HepG2 (cell line): ENCODE data around the gene TMEM143. TPM values are rescaled to one million over a fixed set of nuclear protein-coding genes. Genes with fewer than 3 reads are reported as not detected.

Experiments used
- BCL3 ChIP-seq: sonication (generic); formaldehyde crosslinking; IDR thresholded peaks from 2 replicates; pipeline ENCODE4 v1.5.1; 2020; ENCODE audit warnings: mild to moderate bottlenecking, missing genetic modification reagents, moderate library complexity
- CCAR2 ChIP-seq: fragments of 200-400 bp; formaldehyde crosslinking; optimal IDR thresholded peaks from 2 replicates; pipeline ENCODE3; 2018; ENCODE audit warnings: low read depth, mild to moderate bottlenecking, low read length, moderate library complexity
- GATAD2A ChIP-seq: IDR thresholded peaks from 2 replicates; pipeline ENCODE4 v1.6.1; 2016
- NCOA2 ChIP-seq: sonication (generic); formaldehyde crosslinking; IDR thresholded peaks from 2 replicates; pipeline ENCODE4 v1.8.0; 2022; ENCODE audit warnings: inconsistent platforms
- NCOR1 ChIP-seq: fragments of 200-600 bp; sonication (generic); IDR thresholded peaks from 2 replicates; pipeline ENCODE4 v1.7.0; 2017; ENCODE audit warnings: antibody characterized with exemption, low read length, borderline replicate concordance
- NFE2L2 ChIP-seq: fragments of 150-350 bp; IDR thresholded peaks from 2 replicates; pipeline ENCODE4 v1.6.1; 2014; ENCODE audit warnings: low read length
- NPAS2 ChIP-seq: sonication (generic); formaldehyde crosslinking; IDR thresholded peaks from 2 replicates; pipeline ENCODE4 v1.8.0; 2022; ENCODE audit warnings: mild to moderate bottlenecking, missing genetic modification reagents, borderline replicate concordance
- RBAK ChIP-seq: sonication (generic); formaldehyde crosslinking; IDR thresholded peaks from 2 replicates; pipeline ENCODE4 v1.5.1; 2020; ENCODE audit warnings: mild to moderate bottlenecking, missing genetic modification reagents
- SAP130 ChIP-seq: IDR thresholded peaks from 2 replicates; pipeline ENCODE4 v1.6.1; 2016; ENCODE audit warnings: low read depth
- SOX6 ChIP-seq, 2 experiments: fragments of 450-650 bp in 1 of 2; sonication (generic) in 1 of 2; formaldehyde crosslinking in 1 of 2; IDR thresholded peaks; 2 replicates each; pipeline versions ENCODE4 v1.4.0 to v1.6.1; 2017 to 2020; ENCODE audit warnings: antibody characterized with exemption in 1 of 2, mild to moderate bottlenecking in 1 of 2, missing genetic modification reagents in 1 of 2
- STAT6 ChIP-seq: sonication (generic); formaldehyde crosslinking; IDR thresholded peaks from 2 replicates; pipeline ENCODE4 v1.4.0; 2020; ENCODE audit warnings: missing genetic modification reagents, mild to moderate bottlenecking, borderline replicate concordance
- TCF12 ChIP-seq, 2 experiments: fragments of 450-650 bp in 1 of 2; sonication (generic) in 1 of 2; formaldehyde crosslinking in 1 of 2; IDR thresholded peaks; 2 replicates each; pipeline versions ENCODE4 v1.6.1 to v1.8.0; 2017 to 2022; ENCODE audit warnings: antibody characterized with exemption in 1 of 2, mild to moderate bottlenecking in 1 of 2, missing genetic modification reagents in 1 of 2, moderate library complexity in 1 of 2
- TSC22D2 ChIP-seq: sonication (generic); formaldehyde crosslinking; IDR thresholded peaks from 2 replicates; pipeline ENCODE4 v1.5.1; 2020; ENCODE audit warnings: missing genetic modification reagents, mild to moderate bottlenecking, borderline replicate concordance
- ZBTB14 ChIP-seq: sonication (generic); formaldehyde crosslinking; IDR thresholded peaks from 2 replicates; pipeline ENCODE4 v1.4.0; 2020; ENCODE audit warnings: missing genetic modification reagents
- ZBTB26 ChIP-seq: IDR thresholded peaks from 2 replicates; pipeline ENCODE4 v1.6.1; 2016; ENCODE audit warnings: missing compliant biosample characterization, missing genetic modification reagents, borderline replicate concordance
- ZNF12 ChIP-seq: sonication (generic); formaldehyde crosslinking; IDR thresholded peaks from 2 replicates; pipeline ENCODE4 v1.5.0; 2020; ENCODE audit warnings: missing genetic modification reagents
- ZNF20 ChIP-seq: sonication (generic); formaldehyde crosslinking; IDR thresholded peaks from 2 replicates; pipeline ENCODE4 v1.4.0; 2020; ENCODE audit warnings: mild to moderate bottlenecking, moderate library complexity, missing genetic modification reagents
- ZNF501 ChIP-seq: sonication (generic); formaldehyde crosslinking; IDR thresholded peaks from 2 replicates; pipeline ENCODE4 v1.5.1; 2020; ENCODE audit warnings: mild to moderate bottlenecking, moderate library complexity, missing genetic modification reagents
- ZNF547 ChIP-seq: sonication (generic); formaldehyde crosslinking; IDR thresholded peaks from 2 replicates; pipeline ENCODE4 v1.5.1; 2020; ENCODE audit warnings: mild to moderate bottlenecking, missing genetic modification reagents
- ZNF704 ChIP-seq: sonication (generic); formaldehyde crosslinking; IDR thresholded peaks from 2 replicates; pipeline ENCODE4 v1.8.1; 2023; ENCODE audit warnings: mild to moderate bottlenecking, inconsistent platforms, moderate library complexity, missing genetic modification reagents, borderline replicate concordance
- ZSCAN25 ChIP-seq: sonication (generic); formaldehyde crosslinking; IDR thresholded peaks from 2 replicates; pipeline ENCODE4 v1.8.0; 2022; ENCODE audit warnings: mild to moderate bottlenecking, missing genetic modification reagents
- polyA plus RNA-seq, 8 experiments: library from polyadenylated mRNA; depleted of rRNA in 3 of 8; stranded (reverse) in 7 of 8; unstranded in 1 of 8; fragments of >200 nt; fragmentation: Illumina TruSeq in 4 of 8; extraction: Trizol in 4 of 8; gene quantifications; 2 replicates each; pipeline versions ENCODE4 v1.2.1 to v1.2.3, GENCODE V29; 2011 to 2016; ENCODE audit warnings: low read depth in 4 of 8, missing spikeins in 1 of 8, mixed read lengths in 1 of 8; ENCODE audit not compliant: insufficient read depth in 1 of 8
- total RNA-seq, 5 experiments: library from RNA; depleted of rRNA; stranded (reverse); fragments of >200 nt; fragmentation: Illumina TruSeq; extraction: Trizol; gene quantifications; 2 replicates each; pipeline ENCODE4 v1.2.3, GENCODE V29; 2016; ENCODE audit warnings: low read depth in 1 of 5

Gene TMEM143
- total and polyA plus RNA-seq, 2 of the 13 experiments (the other 11 are each of a cell fraction or from before 2014, with no cell fraction given), result 7.7 to 11.3 TPM

- TF ChIP-seq BCL3 (CRISPR knock-in tag), result 0 out of 2 replicates have a peak, but pooled peaks have one; percentile 42
- no peak for TF ChIP-seq NFE2L2
- TF ChIP-seq NPAS2 (CRISPR knock-in tag), result no peak
- 0 out of 2 replicates have a peak, but pooled peaks have one; percentile 27 for TF ChIP-seq ZSCAN25
- peak; percentile 51; the same call in 1 of the 2 replicates for TF ChIP-seq ZBTB26 (CRISPR knock-in tag)
- TF ChIP-seq ZNF547, result 0 out of 2 replicates have a peak, but pooled peaks have one; percentile 31
- peak; percentile 70; the same call in 1 of the 2 replicates for TF ChIP-seq ZNF501 (CRISPR knock-in tag)
- TF ChIP-seq SOX6 (IDR thresholded peaks at IDR 0.05), result no peak
- TF ChIP-seq SOX6 (CRISPR knock-in tag; IDR thresholded peaks at IDR 0.05), result peak; percentile 33
- peak; percentile 68; the same call in 1 of the 2 replicates for TF ChIP-seq GATAD2A (CRISPR knock-in tag)
- TF ChIP-seq SAP130 (CRISPR knock-in tag), result peak; percentile 48; the same call in 1 of the 2 replicates
- no peak for TF ChIP-seq ZBTB14 (CRISPR knock-in tag)
- TF ChIP-seq STAT6, result no peak
- no peak for TF ChIP-seq NCOA2
- no peak for TF ChIP-seq ZNF20
- TF ChIP-seq ZNF12 (CRISPR knock-in tag), result no peak
- TF ChIP-seq NCOR1, result no peak
- peak; percentile 74; the same call in 1 of the 2 replicates for TF ChIP-seq TSC22D2
- no peak for TF ChIP-seq ZNF704 (CRISPR knock-in tag)
- TF ChIP-seq CCAR2, result no peak
- TF ChIP-seq RBAK, result no peak
- no peak for TF ChIP-seq TCF12 (IDR thresholded peaks at IDR 0.05)
- TF ChIP-seq TCF12 (CRISPR knock-in tag; IDR thresholded peaks at IDR 0.05), result no peak
Observed at GRCh38 chr19:48319647-48320541, 43.8 kb downstream of the TMEM143 start (continued).
